AG04450 (cell line): Measurements from ENCODE around the gene SLC4A9. TPM values are rescaled to one million over a fixed set of nuclear protein-coding genes. Genes with fewer than 3 reads are reported as not detected.

ENCODE experiments used
- CTCF ChIA-PET: fragments of 300-600, 350-600 bp; formaldehyde crosslinking; extraction: SDS; loops from one replicate; lab custom pipeline; 2022; ENCODE audit warnings: antibody characterized with exemption, inconsistent platforms; lab: Charles Lee
- POLR2A ChIA-PET: fragments of 350-600 bp; formaldehyde crosslinking; extraction: SDS; loops from one replicate; lab custom pipeline; 2021; ENCODE audit warnings: antibody characterized with exemption, inconsistent platforms; lab: Yijun Ruan, JAX
- DNase-seq: peaks from one replicate; pipeline ENCODE4 v3.0.0-alpha.2; 2011; ENCODE audit warnings: low read depth, low spot score
- H3K27ac ChIP-seq: one replicate; pipeline ENCODE4 v1.5.1; 2012; ENCODE audit warnings: low read depth, low read length, control low read depth
- H3K27me3 ChIP-seq: one replicate; pipeline ENCODE4 v1.6.0; 2012; ENCODE audit warnings: low read length; ENCODE audit not compliant: control insufficient read depth, insufficient read depth
- H3K4me3 ChIP-seq: 2 replicates; pipeline ENCODE4 v1.5.1; 2011; ENCODE audit warnings: mild to moderate bottlenecking, low read depth, low read length, control low read depth
- H3K9me3 ChIP-seq: 2 replicates; pipeline ENCODE4 v1.5.1; 2012; ENCODE audit warnings: low read length; ENCODE audit not compliant: control insufficient read depth, insufficient read depth
- polyA plus RNA-seq: library from polyadenylated mRNA; depleted of rRNA; stranded (reverse); fragments of >200 nt; gene quantifications from 2 replicates; pipeline ENCODE4 v1.2.3, GENCODE V29; 2011
- TF ChIP-seq, protein P1 (sequence below): IDR thresholded peaks from 2 replicates; pipeline ENCODE4 v1.5.1; 2011; ENCODE audit warnings: low read depth, low read length, control low read depth, inconsistent platforms

Gene SLC4A9
- polyA plus RNA-seq, 1 experiment = not detected

DNA sequence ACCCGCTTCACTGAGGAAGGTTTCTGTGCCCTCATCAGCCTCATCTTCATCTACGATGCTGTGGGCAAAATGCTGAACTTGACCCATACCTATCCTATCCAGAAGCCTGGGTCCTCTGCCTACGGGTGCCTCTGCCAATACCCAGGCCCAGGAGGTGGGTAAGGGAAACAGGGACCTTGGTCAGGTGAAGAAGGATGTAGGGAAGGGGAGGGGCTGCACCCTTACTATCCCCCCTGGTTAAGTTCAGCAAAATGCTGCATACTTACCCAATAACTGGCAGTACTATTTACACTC, 4.4 kb downstream of the SLC4A9 start:
- ChIA-PET POLR2A (no interaction called here), CTCF (interaction anchor here (1.0 to 9.5 kb wide), 7 partner anchors 8 to 183 kb away, joined by 3 to 279 read pairs (median 11); partner anchors contain the start of genes EIF4EBP3 and HBEGF)
- Histone ChIP-seq H3K9me3 (no peaks in the 10 kb centered on the region; the same call in 1 of the 2 replicates), H3K4me3 (no peak overlapping the region), H3K27ac (no peak overlapping the region), H3K27me3 (peaks cover 15% of the 10 kb centered on the region)
- no peak for DNase-seq
- TF ChIP-seq, protein P1, sequence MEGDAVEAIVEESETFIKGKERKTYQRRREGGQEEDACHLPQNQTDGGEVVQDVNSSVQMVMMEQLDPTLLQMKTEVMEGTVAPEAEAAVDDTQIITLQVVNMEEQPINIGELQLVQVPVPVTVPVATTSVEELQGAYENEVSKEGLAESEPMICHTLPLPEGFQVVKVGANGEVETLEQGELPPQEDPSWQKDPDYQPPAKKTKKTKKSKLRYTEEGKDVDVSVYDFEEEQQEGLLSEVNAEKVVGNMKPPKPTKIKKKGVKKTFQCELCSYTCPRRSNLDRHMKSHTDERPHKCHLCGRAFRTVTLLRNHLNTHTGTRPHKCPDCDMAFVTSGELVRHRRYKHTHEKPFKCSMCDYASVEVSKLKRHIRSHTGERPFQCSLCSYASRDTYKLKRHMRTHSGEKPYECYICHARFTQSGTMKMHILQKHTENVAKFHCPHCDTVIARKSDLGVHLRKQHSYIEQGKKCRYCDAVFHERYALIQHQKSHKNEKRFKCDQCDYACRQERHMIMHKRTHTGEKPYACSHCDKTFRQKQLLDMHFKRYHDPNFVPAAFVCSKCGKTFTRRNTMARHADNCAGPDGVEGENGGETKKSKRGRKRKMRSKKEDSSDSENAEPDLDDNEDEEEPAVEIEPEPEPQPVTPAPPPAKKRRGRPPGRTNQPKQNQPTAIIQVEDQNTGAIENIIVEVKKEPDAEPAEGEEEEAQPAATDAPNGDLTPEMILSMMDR = no peak

DNA sequence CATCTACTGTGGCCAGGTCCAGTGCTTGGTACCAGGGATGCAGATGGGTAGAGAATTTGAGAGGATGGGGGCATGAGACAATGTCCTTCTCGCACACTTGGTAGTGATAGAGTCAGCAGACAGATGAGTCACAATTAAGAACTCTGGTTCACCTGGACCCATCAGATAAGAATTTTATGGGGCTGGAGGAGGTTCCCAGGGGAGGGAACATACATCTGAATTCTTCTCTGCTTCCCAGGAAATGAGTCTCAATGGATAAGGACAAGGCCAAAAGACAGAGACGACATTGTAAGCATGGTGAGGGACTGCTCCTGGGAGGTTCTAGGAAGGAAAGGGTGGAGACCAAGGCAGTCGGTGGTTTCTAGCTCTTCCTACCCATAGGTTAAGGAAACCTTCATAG, 5.3 kb downstream of the SLC4A9 start:
- CTCF ChIA-PET = interaction anchor here (2.6 to 9.5 kb wide), 2 partner anchors 8 to 121 kb away, joined by 30 to 279 read pairs; no protein-coding TSS in a partner anchor
- Histone ChIP-seq H3K9me3 (no peaks in the 10 kb centered on the region; the same call in 1 of the 2 replicates), H3K4me3 (no peak overlapping the region), H3K27me3 (peaks cover 15% of the 10 kb centered on the region), H3K27ac (no peak overlapping the region)
- TF ChIP-seq, protein P1 = no peak
- DNase-seq = no peak
- POLR2A ChIA-PET = no interaction called here

DNA sequence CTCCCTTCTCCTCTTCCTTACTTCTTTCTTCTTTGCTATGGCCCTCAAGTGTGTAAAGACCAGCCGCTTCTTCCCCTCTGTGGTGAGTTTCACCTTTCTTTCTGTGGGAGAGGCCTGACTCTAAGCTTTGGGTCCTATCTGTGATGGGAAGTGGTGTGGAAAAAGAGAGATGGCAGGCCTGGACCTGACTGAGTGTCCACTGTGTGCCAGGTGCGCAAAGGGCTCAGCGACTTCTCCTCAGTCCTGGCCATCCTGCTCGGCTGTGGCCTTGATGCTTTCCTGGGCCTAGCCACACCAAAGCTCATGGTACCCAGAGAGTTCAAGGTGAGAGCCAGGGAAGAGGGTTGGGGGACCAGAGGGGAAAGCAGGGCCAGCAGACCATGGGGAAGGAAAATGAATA, 5.9 kb downstream of the SLC4A9 start:
- TF ChIP-seq, protein P1 = no peak
- Histone ChIP-seq H3K9me3 (no peaks in the 10 kb centered on the region; the same call in 1 of the 2 replicates), H3K27ac (no peak overlapping the region), H3K27me3 (peaks cover 15% of the 10 kb centered on the region), H3K4me3 (no peak overlapping the region)
- ChIA-PET CTCF (interaction anchor here (0.9 to 9.5 kb wide), 4 partner anchors 14 to 356 kb away, joined by 3 to 279 read pairs (median 4); no protein-coding TSS in a partner anchor), POLR2A (no interaction called here)
- no peak for DNase-seq

DNA sequence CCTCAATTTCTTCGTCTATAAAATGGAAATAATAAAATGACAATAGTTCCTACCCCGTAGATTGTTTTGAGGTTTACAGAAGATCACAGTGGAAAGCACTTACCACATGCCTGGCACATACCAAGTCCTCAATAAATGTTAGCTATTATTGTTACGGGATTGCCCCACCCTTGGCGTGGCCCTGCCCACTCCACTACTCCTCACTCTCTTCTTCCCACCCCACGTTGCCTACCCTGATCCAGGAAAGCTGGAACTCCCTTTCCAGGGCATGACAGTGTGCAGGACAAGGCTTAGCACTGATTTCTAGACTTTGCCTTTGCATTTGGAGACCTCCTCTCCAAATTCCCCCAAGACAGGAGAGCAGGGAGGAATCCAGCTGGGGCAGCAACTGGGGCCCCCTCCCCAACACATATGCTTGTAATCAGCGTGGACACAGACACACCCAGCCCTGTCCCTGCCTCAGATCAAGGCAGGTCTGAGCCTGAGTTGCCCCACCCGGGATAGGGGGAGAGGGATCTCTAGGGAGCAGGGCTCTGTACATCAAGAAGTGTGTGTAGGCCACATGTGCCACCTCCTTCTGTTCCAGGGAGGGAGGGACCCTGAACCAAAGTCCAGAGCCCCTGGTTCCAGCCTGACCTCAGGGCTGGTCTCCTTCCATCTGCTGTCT, 6.7 kb downstream of the SLC4A9 start:
- POLR2A ChIA-PET = interaction anchor here (0.6 kb wide), 1 partner anchor 281 kb away, joined by 4 read pairs; the partner anchor contains the start of genes IK and NDUFA2
- Histone ChIP-seq H3K9me3 (no peaks in the 10 kb centered on the region; the same call in 1 of the 2 replicates), H3K27me3 (peaks cover 15% of the 10 kb centered on the region), H3K4me3 (no peak overlapping the region), H3K27ac (no peak overlapping the region)
- CTCF ChIA-PET = interaction anchor here (0.9 to 9.5 kb wide), 6 partner anchors 15 to 356 kb away, joined by 3 to 279 read pairs (median 4); no protein-coding TSS in a partner anchor
- no peak for DNase-seq
- TF ChIP-seq, protein P1 = no peak
